GM18870 (cell line): ENCODE results near the gene LRCH1.

ENCODE experiments used
- ATAC-seq: cut with Tn5 transposase; IDR thresholded peaks from one replicate; pipeline ENCODE4 v1.9.1; 2021; ENCODE audit warnings: moderate library complexity; ENCODE audit not compliant: unreplicated experiment

Gene LRCH1

DNA sequence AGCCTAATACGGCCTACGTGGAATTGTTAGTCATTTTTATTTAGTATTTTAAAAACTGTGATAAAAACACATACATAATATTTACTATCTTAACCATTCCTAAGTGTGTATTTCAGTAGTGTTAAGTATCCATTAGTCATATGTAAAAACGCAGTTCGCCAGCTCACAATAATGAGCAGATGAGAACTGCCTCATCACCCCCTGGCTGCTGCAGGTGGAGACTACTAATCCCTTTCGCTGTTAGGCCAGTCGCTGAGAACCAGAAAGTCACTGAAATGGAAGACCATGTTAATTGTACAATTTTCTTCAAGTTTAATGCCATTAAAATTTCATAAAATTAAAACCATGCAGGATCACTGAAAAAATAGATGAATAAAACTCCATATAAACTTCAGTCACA lies 242.4 kb downstream of the LRCH1 start:
- ATAC-seq = no peak

DNA sequence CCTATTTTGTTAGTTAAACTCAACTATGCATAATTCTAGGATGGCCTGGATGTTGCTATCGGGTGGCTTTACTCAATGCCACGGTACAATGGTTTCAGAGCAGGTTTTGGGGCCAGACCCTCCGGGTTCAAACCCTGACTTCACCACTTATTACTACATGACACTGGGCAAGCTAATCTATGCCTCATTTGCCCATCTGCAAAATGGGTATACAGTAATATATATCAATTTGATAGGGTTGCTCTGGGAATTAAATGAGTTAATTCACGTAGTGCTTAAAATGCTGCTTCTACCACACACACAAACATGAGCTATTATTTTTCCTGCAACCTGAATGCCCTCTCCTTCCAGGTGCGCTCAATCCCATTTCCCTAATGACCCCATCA lies 243.2 kb downstream of the LRCH1 start:
- no peak for ATAC-seq

DNA sequence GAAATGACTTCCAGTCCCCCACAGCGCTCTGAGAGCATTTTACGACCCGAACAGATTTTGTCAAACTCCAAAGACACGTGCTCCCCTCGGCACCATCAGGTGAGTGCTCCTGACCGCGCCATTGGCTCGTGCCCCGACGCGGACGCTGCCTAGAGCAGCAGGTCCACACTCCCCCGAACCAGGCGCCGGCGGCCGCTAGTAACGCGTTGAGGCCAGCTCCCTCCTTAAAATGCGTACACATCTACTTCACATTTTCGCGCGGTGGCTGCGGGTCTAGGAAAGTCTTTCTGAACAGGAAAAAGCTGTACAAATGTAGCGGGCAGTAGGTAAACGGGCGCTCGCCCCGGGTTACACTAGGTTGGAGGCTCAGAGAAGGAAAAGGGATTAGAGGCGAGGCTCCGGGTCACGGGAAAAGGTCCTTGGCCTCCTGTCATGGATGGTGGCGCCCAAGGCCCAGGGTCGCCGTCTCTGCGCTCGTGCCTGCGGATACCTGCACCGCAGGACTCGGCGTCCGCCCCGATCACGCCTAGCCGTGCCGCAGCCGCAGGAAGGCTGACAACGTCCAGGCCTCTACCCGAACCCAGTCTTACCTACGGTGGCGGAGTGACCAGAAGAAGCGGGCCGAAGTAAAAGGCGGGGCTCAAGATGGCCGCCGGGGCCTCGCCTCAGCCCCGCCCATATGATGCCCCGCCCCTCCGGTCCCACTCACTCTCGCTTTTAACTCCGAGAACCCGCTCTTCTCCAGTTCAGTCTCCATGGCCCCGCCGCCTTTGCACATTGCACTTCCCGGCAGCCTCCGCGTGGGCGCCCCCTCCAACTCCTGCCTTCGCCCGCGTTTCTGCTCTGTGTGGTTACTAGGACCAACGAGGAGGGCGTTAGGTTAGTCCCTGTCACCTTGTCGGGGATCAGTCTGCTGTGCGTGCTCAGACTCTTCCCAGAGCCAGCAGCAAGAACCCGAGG lies 243.8 kb downstream of the LRCH1 start, which contains the start of gene ESD:
Gene ESD, minus strand, starts transcription at position 647 of the 960 bp plus-strand sequence. CDS start 5,748 bp downstream, outside the sequence.
- peak; percentile 75 for ATAC-seq

GRCh38 chr13:46797501-46798237 lies 244.7 kb downstream of the LRCH1 start:
- ATAC-seq = no peak

- no peak for ATAC-seq
Measured at GRCh38 chr13:46799139-46799538, 246.2 kb downstream of the LRCH1 start.

DNA sequence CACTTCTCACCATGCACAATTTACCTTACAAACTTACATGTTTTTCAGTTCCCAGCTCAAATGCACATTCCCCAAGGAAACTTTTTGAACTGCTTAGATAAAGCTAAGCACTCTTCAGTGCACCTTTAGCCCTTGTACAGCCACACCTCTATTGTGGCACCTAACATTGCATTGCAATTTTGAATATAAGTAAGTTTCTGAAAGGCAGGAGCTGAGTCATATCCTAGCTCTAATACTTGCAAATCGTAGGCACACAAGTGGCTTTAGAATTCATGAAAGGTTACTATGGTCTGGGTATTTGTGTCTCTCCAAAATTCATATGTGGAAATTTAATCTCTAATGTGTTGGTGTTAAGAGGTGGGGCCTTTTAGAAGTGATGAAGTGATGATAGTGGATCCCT lies 248.9 kb downstream of the LRCH1 start:
- ATAC-seq = no peak
